ENCODE data around the gene TXNDC15.
"Not testable (repeated sequence)": the region's sequence is repeated elsewhere in the genome, so short reads cannot be mapped to it uniquely, and the experiment has no call there.

Gene TXNDC15

GRCh38 chr5:134878403-134878802 is 4.2 kb downstream of the TXNDC15 start:
- DNase-seq = no peak

GRCh38 chr5:134879456-134879855 is 5.3 kb downstream of the TXNDC15 start:
- no peak for DNase-seq

GRCh38 chr5:134880937-134881336 is 6.8 kb downstream of the TXNDC15 start:
- not testable (repeated sequence) for DNase-seq

GRCh38 chr5:134881711-134882110 is 7.5 kb downstream of the TXNDC15 start:
- DNase-seq = not testable (repeated sequence)

GRCh38 chr5:134887593-134888159 is 13.5 kb downstream of the TXNDC15 start:
- no peak for DNase-seq

GRCh38 chr5:134889335-134889734 is 15.2 kb downstream of the TXNDC15 start:
- DNase-seq = no peak

- DNase-seq = no peak
Observed at GRCh38 chr5:134891473-134891872, 17.3 kb downstream of the TXNDC15 start.

- DNase-seq = no peak
Observed at GRCh38 chr5:134892282-134892681, 18.1 kb downstream of the TXNDC15 start.

- DNase-seq = no peak
Observed at GRCh38 chr5:134892926-134893325, 18.8 kb downstream of the TXNDC15 start.

GRCh38 chr5:134893748-134894505 is 19.8 kb downstream of the TXNDC15 start:
- DNase-seq = no peak

GRCh38 chr5:134902071-134902801 is 28.1 kb downstream of the TXNDC15 start:
- no peak for DNase-seq

- DNase-seq = peak; percentile 64
Observed at GRCh38 chr5:134904610-134905245, 30.6 kb downstream of the TXNDC15 start, which contains the start of gene PCBD2. PCBD2 (plus strand) TSS chr5:134905131; CDS start chr5:134905140, 9 bp downstream.

GRCh38 chr5:134905246-134905996 is 31.2 kb downstream of the TXNDC15 start:
- no peak for DNase-seq

- no peak for DNase-seq
Observed at GRCh38 chr5:134906811-134907210, 32.6 kb downstream of the TXNDC15 start.

GRCh38 chr5:134910752-134911151 is 36.6 kb downstream of the TXNDC15 start:
- DNase-seq = not testable (repeated sequence)

GRCh38 chr5:134911285-134912206 is 37.4 kb downstream of the TXNDC15 start:
- no peak for DNase-seq

GRCh38 chr5:134913254-134913653 is 39.1 kb downstream of the TXNDC15 start:
- DNase-seq = no peak

GRCh38 chr5:134913795-134914194 is 39.6 kb downstream of the TXNDC15 start:
- DNase-seq = no peak

GRCh38 chr5:134917070-134917815 is 43.1 kb downstream of the TXNDC15 start:
- DNase-seq = no peak

GRCh38 chr5:134918861-134919260 is 44.7 kb downstream of the TXNDC15 start:
- no peak for DNase-seq

Measured in NCI-H2107 (cell line).